HCT116 (cell line): ENCODE results near the gene FOXP2. TPM values are rescaled to one million over a fixed set of nuclear protein-coding genes. Genes with fewer than 3 reads are reported as not detected.
A peak's percentile ranks its signal among the peaks of the same experiment; 100 is the strongest.

Source experiments
- ATAC-seq: fragments of 200-7000 bp; cut with Tn5 transposase; 2 replicates; pipeline ENCODE4 v1.9.1; 2020; ENCODE audit warnings: mild to moderate bottlenecking, moderate library complexity
- BruUV-seq: library from RNA; stranded (reverse); fragments of 400-500 nt; replicated peaks from 2 replicates; lab custom pipeline; 2021; lab: Mats Ljungman, UMichigan
- CTCF ChIA-PET: fragments of 300-600 bp; sonication (Branson Sonifier 250); formaldehyde crosslinking; loops from one replicate; lab custom pipeline; 2021; ENCODE audit warnings: antibody characterized with exemption; lab: Charles Lee
- POLR2A ChIA-PET: fragments of 300-600, 350-600 bp; sonication (Branson Sonifier 250); formaldehyde crosslinking; loops from one replicate; lab custom pipeline; 2021; ENCODE audit warnings: antibody characterized with exemption; lab: Charles Lee
- RAD21 ChIA-PET, 2 experiments: fragments of 300-600 bp; sonication (Branson Sonifier 250); formaldehyde crosslinking; loops; one replicate each; lab custom pipeline; 2023; ENCODE audit warnings: low total read pairs in 2 of 2; ENCODE audit not compliant: uncharacterized antibody in 2 of 2, unreplicated experiment in 2 of 2, low non-redundant PET in 1 of 2; lab: Charles Lee
- DNase-seq: peaks from one replicate; pipeline ENCODE4 v3.0.0-alpha.2; 2010; ENCODE audit warnings: low read depth, low spot score
- H2AFZ ChIP-seq: fragments of 200-600 bp; shearing (Covaris generic), sonication (generic); 2 replicates; pipeline ENCODE4 v1.6.1; 2017; ENCODE audit warnings: low read depth, mixed run types, mixed read lengths, antibody characterized with exemption, low read length; ENCODE audit not compliant: poor library complexity, severe bottlenecking
- H3K27ac ChIP-seq: 2 replicates; pipeline ENCODE4 v1.5.1; 2012; ENCODE audit warnings: low read depth, low read length
- H3K27me3 ChIP-seq: fragments of 200-600 bp; sonication (generic); 2 replicates; pipeline ENCODE4 v1.6.1; 2016; ENCODE audit warnings: mixed run types, low read length, mixed read lengths; ENCODE audit not compliant: insufficient read depth
- H3K36me3 ChIP-seq, 2 experiments: fragments of 200-500 bp in 1 of 2; fragments of 200-600 bp in 1 of 2; sonication (Bioruptor generic) in 1 of 2; sonication (generic) in 1 of 2; 2 replicates each; pipeline versions ENCODE4 v1.5.1 to v1.6.1; 2014 to 2016; ENCODE audit warnings: low read length in 2 of 2, inconsistent platforms in 1 of 2, mixed read lengths in 1 of 2, mixed run types in 1 of 2; ENCODE audit not compliant: insufficient read depth in 2 of 2, control insufficient read depth in 1 of 2
- H3K4me1 ChIP-seq, 2 experiments: fragments of 200-600 bp in 1 of 2; sonication (generic) in 1 of 2; 2 replicates each; pipeline versions ENCODE4 v1.5.1 to v1.6.1; 2012 to 2017; ENCODE audit warnings: low read length in 2 of 2, inconsistent platforms in 1 of 2, mild to moderate bottlenecking in 1 of 2, mixed read lengths in 1 of 2, mixed run types in 1 of 2, moderate library complexity in 1 of 2; ENCODE audit not compliant: insufficient read depth in 2 of 2, control insufficient read depth in 1 of 2
- H3K4me2 ChIP-seq: fragments of 200-600 bp; sonication (generic); 2 replicates; pipeline ENCODE4 v1.6.1; 2017; ENCODE audit warnings: mixed run types, low read length, mixed read lengths
- H3K4me3 ChIP-seq, 2 experiments: fragments of 200-600 bp in 1 of 2; sonication (generic) in 1 of 2; replicated peaks in 1 of 2; 2 replicates each; pipeline ENCODE4 v1.5.1; 2011 to 2016; ENCODE audit warnings: low read length in 2 of 2, control low read depth in 1 of 2, low read depth in 1 of 2, mild to moderate bottlenecking in 1 of 2, mixed read lengths in 1 of 2, mixed run types in 1 of 2
- H3K79me2 ChIP-seq: fragments of 200-600 bp; sonication (generic); 2 replicates; pipeline ENCODE4 v1.6.1; 2017; ENCODE audit warnings: mild to moderate bottlenecking, mixed run types, low read length, moderate library complexity, mixed read lengths; ENCODE audit not compliant: insufficient read depth
- H3K9ac ChIP-seq: fragments of 200-600 bp; sonication (generic); 2 replicates; pipeline ENCODE4 v1.6.1; 2016; ENCODE audit warnings: low read length, mixed read lengths
- H3K9me2 ChIP-seq: fragments of 200-600 bp; sonication (generic), shearing (Covaris generic); 2 replicates; pipeline ENCODE4 v1.6.1; 2017; ENCODE audit warnings: mixed run types, mild to moderate bottlenecking, moderate library complexity; ENCODE audit not compliant: insufficient read depth
- H3K9me3 ChIP-seq, 2 experiments: fragments of 200-500 bp in 1 of 2; fragments of 200-600 bp in 1 of 2; sonication (Bioruptor generic) in 1 of 2; sonication (generic) in 1 of 2; 2 replicates each; pipeline ENCODE4 v1.6.1; 2014 to 2017; ENCODE audit warnings: low read length in 2 of 2, mixed read lengths in 2 of 2, inconsistent platforms in 1 of 2, low read depth in 1 of 2, mild to moderate bottlenecking in 1 of 2, mixed run types in 1 of 2, moderate library complexity in 1 of 2; ENCODE audit not compliant: control insufficient read depth in 1 of 2, insufficient read depth in 1 of 2
- H4K20me1 ChIP-seq: fragments of 200-600 bp; sonication (generic), shearing (Covaris generic); 2 replicates; pipeline ENCODE4 v1.6.1; 2017; ENCODE audit warnings: mixed run types, mild to moderate bottlenecking, moderate library complexity; ENCODE audit not compliant: insufficient read depth
- CBX3 ChIP-seq: IDR thresholded peaks from 2 replicates; pipeline ENCODE4 v1.6.1; 2012; ENCODE audit warnings: low read depth
- CEBPB ChIP-seq: IDR thresholded peaks from 2 replicates; pipeline ENCODE4 v1.6.1; 2012; ENCODE audit warnings: low read depth
- EZH2phosphoT487 ChIP-seq: fragments of 200-600 bp; IDR thresholded peaks from 2 replicates; pipeline ENCODE4 v1.6.1; 2018; ENCODE audit warnings: antibody characterized with exemption, borderline replicate concordance
- FOSL1 ChIP-seq: IDR thresholded peaks from 2 replicates; pipeline ENCODE4 v1.6.1; 2012; ENCODE audit warnings: low read depth
- JUND ChIP-seq: IDR thresholded peaks from 2 replicates; pipeline ENCODE4 v1.6.1; 2012
- TCF7L2 ChIP-seq: IDR thresholded peaks from 2 replicates; pipeline ENCODE4 v1.7.0; 2011; ENCODE audit warnings: borderline replicate concordance, inconsistent platforms; ENCODE audit not compliant: insufficient read depth, insufficient read length; ENCODE audit errors: extremely low read depth
- YY1 ChIP-seq: IDR thresholded peaks from 2 replicates; pipeline ENCODE4 v1.6.1; 2011; ENCODE audit warnings: low read length, low read depth, moderate library complexity, mild to moderate bottlenecking; ENCODE audit not compliant: insufficient replicate concordance; ENCODE audit errors: extremely low read depth
- ZFX ChIP-seq: fragments of 450-650 bp; IDR thresholded peaks from 2 replicates; pipeline ENCODE4 v1.6.1; 2017
- ZNF274 ChIP-seq: fragments of 200-500 bp; sonication (Bioruptor generic); IDR thresholded peaks from 2 replicates; pipeline ENCODE4 v1.6.1; 2014; ENCODE audit warnings: mild to moderate bottlenecking, low read depth, low read length, inconsistent platforms
- intact Hi-C: fragments of 100-400 bp; cut with micrococcal nuclease; formaldehyde crosslinking; loops from 2 replicates; pipeline ENCODE4 v1.10.0; 2022
- total RNA-seq: library from RNA; stranded (reverse); gene quantifications from one replicate; pipeline ENCODE4 v1.2.1, GENCODE V29; 2021; ENCODE audit not compliant: unreplicated experiment
- TF ChIP-seq, protein P1 (sequence below): IDR thresholded peaks from 2 replicates; pipeline ENCODE4 v1.6.1; 2012; ENCODE audit warnings: low read depth
- TF ChIP-seq, protein P2 (sequence below): IDR thresholded peaks from 2 replicates; pipeline ENCODE4 v1.6.1; 2012

Gene FOXP2
- total RNA-seq, 1 experiment from 2014 or later: 2.5 TPM

- no peak for TF ChIP-seq YY1
- no peak for TF ChIP-seq EZH2phosphoT487
- no peak for TF ChIP-seq JUND
- TF ChIP-seq CBX3: no peak
Observed at GRCh38 chr7:114533131-114533530, 118.5 kb downstream of the FOXP2 start (continued).

GRCh38 chr7:114534953-114535352 lies 120.3 kb downstream of the FOXP2 start:
- no peak for DNase-seq
- Histone ChIP-seq H2AFZ (peak overlapping the region; percentile 3), H3K9me2 (no peaks in the 10 kb centered on the region), H3K4me1 (no peaks in the 10 kb centered on the region), H3K4me2 (no peak overlapping the region), H4K20me1 (no peaks in the 10 kb centered on the region), H3K27ac (no peak overlapping the region), H3K9ac (no peak overlapping the region), H3K36me3 (no peaks in the 10 kb centered on the region), H3K79me2 (no peaks in the 10 kb centered on the region), H3K4me3 (no peak overlapping the region), H3K9me3 (no peaks in the 10 kb centered on the region), H3K27me3 (no peaks in the 10 kb centered on the region)
- intact Hi-C loops: no loop called here
- RAD21 ChIA-PET: no interaction called here
- CTCF ChIA-PET: no interaction called here
- TF ChIP-seq, protein P1, sequence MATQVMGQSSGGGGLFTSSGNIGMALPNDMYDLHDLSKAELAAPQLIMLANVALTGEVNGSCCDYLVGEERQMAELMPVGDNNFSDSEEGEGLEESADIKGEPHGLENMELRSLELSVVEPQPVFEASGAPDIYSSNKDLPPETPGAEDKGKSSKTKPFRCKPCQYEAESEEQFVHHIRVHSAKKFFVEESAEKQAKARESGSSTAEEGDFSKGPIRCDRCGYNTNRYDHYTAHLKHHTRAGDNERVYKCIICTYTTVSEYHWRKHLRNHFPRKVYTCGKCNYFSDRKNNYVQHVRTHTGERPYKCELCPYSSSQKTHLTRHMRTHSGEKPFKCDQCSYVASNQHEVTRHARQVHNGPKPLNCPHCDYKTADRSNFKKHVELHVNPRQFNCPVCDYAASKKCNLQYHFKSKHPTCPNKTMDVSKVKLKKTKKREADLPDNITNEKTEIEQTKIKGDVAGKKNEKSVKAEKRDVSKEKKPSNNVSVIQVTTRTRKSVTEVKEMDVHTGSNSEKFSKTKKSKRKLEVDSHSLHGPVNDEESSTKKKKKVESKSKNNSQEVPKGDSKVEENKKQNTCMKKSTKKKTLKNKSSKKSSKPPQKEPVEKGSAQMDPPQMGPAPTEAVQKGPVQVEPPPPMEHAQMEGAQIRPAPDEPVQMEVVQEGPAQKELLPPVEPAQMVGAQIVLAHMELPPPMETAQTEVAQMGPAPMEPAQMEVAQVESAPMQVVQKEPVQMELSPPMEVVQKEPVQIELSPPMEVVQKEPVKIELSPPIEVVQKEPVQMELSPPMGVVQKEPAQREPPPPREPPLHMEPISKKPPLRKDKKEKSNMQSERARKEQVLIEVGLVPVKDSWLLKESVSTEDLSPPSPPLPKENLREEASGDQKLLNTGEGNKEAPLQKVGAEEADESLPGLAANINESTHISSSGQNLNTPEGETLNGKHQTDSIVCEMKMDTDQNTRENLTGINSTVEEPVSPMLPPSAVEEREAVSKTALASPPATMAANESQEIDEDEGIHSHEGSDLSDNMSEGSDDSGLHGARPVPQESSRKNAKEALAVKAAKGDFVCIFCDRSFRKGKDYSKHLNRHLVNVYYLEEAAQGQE: no peak
- TF ChIP-seq ZFX (no peak), YY1 (no peak), CEBPB (no peak), FOSL1 (no peak), CBX3 (no peak), EZH2phosphoT487 (no peak), TCF7L2 (no peak), ZNF274 (no peak)
- TF ChIP-seq, protein P2, sequence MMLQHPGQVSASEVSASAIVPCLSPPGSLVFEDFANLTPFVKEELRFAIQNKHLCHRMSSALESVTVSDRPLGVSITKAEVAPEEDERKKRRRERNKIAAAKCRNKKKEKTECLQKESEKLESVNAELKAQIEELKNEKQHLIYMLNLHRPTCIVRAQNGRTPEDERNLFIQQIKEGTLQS: no peak
- no TSS peak for BruUV-seq
- POLR2A ChIA-PET: no interaction called here
- no peak for ATAC-seq
